ENCODE measurements around the gene CNPPD1. TPM values are rescaled to one million over a fixed set of nuclear protein-coding genes. Genes with fewer than 3 reads are reported as not detected.
A peak's percentile ranks its signal among the peaks of the same experiment; 100 is the strongest.

Gene CNPPD1
- total RNA-seq (2021) (26.7 to 32.8 TPM (median 29.5 TPM) in 3 replicates), Bru-seq, nascent RNA (percentile 64 among the genes with signal in this experiment)
- long read RNA-seq, experiment 1, transcript CNPPD1-204 (9 exons, 1,154 nt), result minor isoform, 8 of 213 reads
- long read RNA-seq, experiment 1, transcript CNPPD1-201 (8 exons, 2,060 nt), result major isoform, 157 of 213 reads
- long read RNA-seq, experiment 1, partial matches to known transcripts, result 6 of 213 reads
- long read RNA-seq, experiment 1, other reads (novel, unspliced or antisense), result 41 of 213 reads
- long read RNA-seq, experiment 2, transcript CNPPD1-201 (8 exons, 2,060 nt), result major isoform, 19 of 37 reads
- long read RNA-seq, experiment 2, partial matches to known transcripts, result 5 of 37 reads
- long read RNA-seq, experiment 2, other reads (novel, unspliced or antisense), result 12 of 37 reads
- long read RNA-seq, experiment 3, transcript CNPPD1-204 (9 exons, 1,154 nt), result minor isoform, 7 of 75 reads
- long read RNA-seq, experiment 3, transcript CNPPD1-201 (8 exons, 2,060 nt), result major isoform, 53 of 75 reads
- long read RNA-seq, experiment 3, partial matches to known transcripts, result 6 of 75 reads
- long read RNA-seq, experiment 3, other reads (novel, unspliced or antisense), result 7 of 75 reads

GRCh38 chr2:219176818-219177551, at the start of gene CNPPD1:
Gene CNPPD1 (minus strand): TSS chr2:219176925. CDS start chr2:219176828, 97 bp downstream.
- Mint-ChIP-seq H3K36me3 (peaks cover 21% of the 10 kb centered on the region), H3K9me3 (no peaks in the 10 kb centered on the region), H3K4me1 (peaks cover 19% of the 10 kb centered on the region), H3K27ac (peak within 1 kb of the TSS; percentile 98), H3K27me3 (ENCODE audit: low read depth) (no peaks in the 10 kb centered on the region), H3K4me3 (peak within 1 kb of the TSS; percentile 88)
- ChIA-PET POLR2A (interaction anchor here (0.6 to 1.8 kb wide), 5 partner anchors 30 to 210 kb away, joined by 3 to 7 read pairs (median 5); partner anchors contain the start of genes DNPEP, TUBA4B and ZFAND2B), CTCF (interaction anchor here (0.7 to 1.9 kb wide), 15 partner anchors 12 to 333 kb away, joined by 3 to 18 read pairs (median 5); partner anchors contain the start of genes DNPEP, GLB1L, STK16 and TUBA4A)
- DNase-seq (ENCODE audit: low spot score) (peak; percentile 76), ATAC-seq (peak; percentile 55)
- TF ChIP-seq FOXK1 (CRISPR knock-in tag; IDR thresholded peaks at IDR 0.05) (peak; percentile 76; the same call in 1 of the 2 replicates), ARID4B (CRISPR knock-in tag; IDR thresholded peaks at IDR 0.05; ENCODE audit: borderline replicate concordance) (0 out of 2 replicates have a peak, but pooled peaks have one; percentile 82), FOXP4 (CRISPR knock-in tag; IDR thresholded peaks at IDR 0.05) (peak; percentile 85; the same call in 1 of the 2 replicates), CBFB (CRISPR knock-in tag; IDR thresholded peaks at IDR 0.05; ENCODE audit: low read depth) (0 out of 2 replicates have a peak, but pooled peaks have one; percentile 65), ZNF219 (CRISPR knock-in tag; IDR thresholded peaks at IDR 0.05; ENCODE audit: borderline replicate concordance) (peak; percentile 90; the same call in 1 of the 2 replicates), ERG (CRISPR knock-in tag; IDR thresholded peaks at IDR 0.05) (no peak), NFATC4 (CRISPR knock-in tag; IDR thresholded peaks at IDR 0.05) (no peak), PRRX2 (CRISPR knock-in tag; IDR thresholded peaks at IDR 0.05) (no peak), E2F5 (CRISPR knock-in tag; IDR thresholded peaks at IDR 0.05) (peak; percentile 91), SOX15 (CRISPR knock-in tag; IDR thresholded peaks at IDR 0.05) (no peak), ZNF138 (CRISPR knock-in tag; conservative IDR thresholded peaks at IDR 0.05) (no peak), KAT7 (CRISPR knock-in tag; IDR thresholded peaks at IDR 0.05; ENCODE audit: borderline replicate concordance) (peak; percentile 95), CREB1 (CRISPR knock-in tag; IDR thresholded peaks at IDR 0.05) (peak; percentile 55; the same call in 1 of the 2 replicates), ZBTB43 (CRISPR knock-in tag; IDR thresholded peaks at IDR 0.05) (peak; percentile 93), ELF4 (CRISPR knock-in tag; IDR thresholded peaks at IDR 0.05; ENCODE audit: low read depth) (no peak), TEAD1 (CRISPR knock-in tag; IDR thresholded peaks at IDR 0.05) (peak; percentile 90), ZNF232 (CRISPR knock-in tag; IDR thresholded peaks at IDR 0.05) (peak; percentile 67; the same call in 1 of the 2 replicates), TCF7 (CRISPR knock-in tag; IDR thresholded peaks at IDR 0.05; ENCODE audit: low read depth) (peak; percentile 36; the same call in 1 of the 2 replicates), TEAD4 (CRISPR knock-in tag; IDR thresholded peaks at IDR 0.05) (no peak), GABPB1 (CRISPR knock-in tag; IDR thresholded peaks at IDR 0.05) (peak; percentile 88), E2F4 (CRISPR knock-in tag; IDR thresholded peaks at IDR 0.05; ENCODE audit: borderline replicate concordance, low read depth) (peak; percentile 87), CREM (CRISPR knock-in tag; IDR thresholded peaks at IDR 0.05) (peak; percentile 74; the same call in 1 of the 2 replicates), NR2C2 (CRISPR knock-in tag; IDR thresholded peaks at IDR 0.05) (no peak)
